GM12864 (cell line): ENCODE data around the gene C1orf50.

Source experiments
- DNase-seq: peaks from one replicate; pipeline ENCODE4 v3.0.0-alpha.2; 2011; ENCODE audit warnings: low read depth
- H3K4me3 ChIP-seq: 2 replicates; pipeline ENCODE4 v1.5.1; 2011; ENCODE audit warnings: mild to moderate bottlenecking, low read depth, low read length, control low read depth
- TF ChIP-seq, protein P1 (sequence below): IDR thresholded peaks from 2 replicates; pipeline ENCODE4 v1.5.1; 2011; ENCODE audit warnings: low read depth, mild to moderate bottlenecking, moderate library complexity, low read length, control low read depth, inconsistent platforms; ENCODE audit errors: missing control alignments

The C1orf50 gene

DNA sequence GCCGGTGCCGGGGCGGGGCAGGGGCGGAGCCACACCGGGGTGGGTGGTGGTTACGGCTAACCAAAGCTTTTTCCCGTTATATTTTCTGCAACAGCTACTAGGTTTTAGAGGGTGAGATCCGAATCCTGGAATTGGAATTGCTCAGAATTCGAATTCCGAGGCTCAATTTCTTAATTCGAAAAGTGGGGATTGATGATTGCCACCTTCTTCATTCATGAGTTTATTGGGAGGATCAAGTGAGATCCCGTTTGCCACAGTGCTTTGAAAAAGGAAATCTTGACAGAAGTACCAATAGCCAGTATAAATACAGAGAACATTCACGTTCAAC is 50.4 kb downstream of the C1orf50 start:
- DNase-seq = no peak
- peak overlapping the region; percentile 55 for H3K4me3 ChIP-seq
- TF ChIP-seq, protein P1, sequence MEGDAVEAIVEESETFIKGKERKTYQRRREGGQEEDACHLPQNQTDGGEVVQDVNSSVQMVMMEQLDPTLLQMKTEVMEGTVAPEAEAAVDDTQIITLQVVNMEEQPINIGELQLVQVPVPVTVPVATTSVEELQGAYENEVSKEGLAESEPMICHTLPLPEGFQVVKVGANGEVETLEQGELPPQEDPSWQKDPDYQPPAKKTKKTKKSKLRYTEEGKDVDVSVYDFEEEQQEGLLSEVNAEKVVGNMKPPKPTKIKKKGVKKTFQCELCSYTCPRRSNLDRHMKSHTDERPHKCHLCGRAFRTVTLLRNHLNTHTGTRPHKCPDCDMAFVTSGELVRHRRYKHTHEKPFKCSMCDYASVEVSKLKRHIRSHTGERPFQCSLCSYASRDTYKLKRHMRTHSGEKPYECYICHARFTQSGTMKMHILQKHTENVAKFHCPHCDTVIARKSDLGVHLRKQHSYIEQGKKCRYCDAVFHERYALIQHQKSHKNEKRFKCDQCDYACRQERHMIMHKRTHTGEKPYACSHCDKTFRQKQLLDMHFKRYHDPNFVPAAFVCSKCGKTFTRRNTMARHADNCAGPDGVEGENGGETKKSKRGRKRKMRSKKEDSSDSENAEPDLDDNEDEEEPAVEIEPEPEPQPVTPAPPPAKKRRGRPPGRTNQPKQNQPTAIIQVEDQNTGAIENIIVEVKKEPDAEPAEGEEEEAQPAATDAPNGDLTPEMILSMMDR = no peak

DNA sequence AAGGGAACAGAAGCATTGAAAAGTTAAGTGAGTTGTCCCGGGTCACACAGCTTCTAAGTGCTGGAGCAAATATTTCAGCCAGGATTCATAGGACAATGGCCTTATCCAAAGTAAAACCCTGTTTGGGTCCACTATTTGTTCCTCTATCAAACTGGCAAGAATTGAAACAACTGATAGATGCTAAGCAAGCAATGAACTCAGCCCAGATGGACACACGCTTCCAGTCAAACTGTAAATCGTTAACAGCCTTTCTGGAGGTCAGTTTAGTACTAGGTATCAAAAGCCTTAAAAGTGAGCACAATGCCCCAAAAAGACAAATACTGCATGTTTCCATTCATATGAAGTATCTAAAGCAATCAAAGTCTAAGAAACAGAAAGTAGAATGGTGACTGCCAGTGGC is 50.9 kb downstream of the C1orf50 start:
- no peak for DNase-seq
- H3K4me3 ChIP-seq = no peak overlapping the region
- TF ChIP-seq, protein P1 = no peak

DNA sequence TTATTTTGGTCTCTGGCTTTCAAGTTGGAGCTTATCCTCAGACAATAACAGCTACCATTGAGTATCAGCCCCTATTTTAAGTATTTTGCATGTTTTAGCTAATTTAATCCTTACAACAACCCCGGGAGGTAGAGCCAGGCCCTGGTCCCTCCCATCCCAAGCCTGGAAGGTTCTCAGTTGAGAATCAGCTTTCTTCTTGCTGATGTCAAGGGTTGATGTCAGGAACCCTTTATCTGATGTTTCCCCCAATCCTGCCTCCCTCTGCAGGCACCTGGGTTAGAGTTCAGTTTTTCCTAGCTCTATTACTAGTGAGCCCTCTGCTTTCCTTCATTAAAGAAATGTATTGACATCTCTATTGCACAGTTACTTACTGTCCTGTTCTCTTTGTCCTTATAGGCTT is 53.8 kb downstream of the C1orf50 start:
- no peak for DNase-seq
- TF ChIP-seq, protein P1 = no peak
- no peak overlapping the region for H3K4me3 ChIP-seq

DNA sequence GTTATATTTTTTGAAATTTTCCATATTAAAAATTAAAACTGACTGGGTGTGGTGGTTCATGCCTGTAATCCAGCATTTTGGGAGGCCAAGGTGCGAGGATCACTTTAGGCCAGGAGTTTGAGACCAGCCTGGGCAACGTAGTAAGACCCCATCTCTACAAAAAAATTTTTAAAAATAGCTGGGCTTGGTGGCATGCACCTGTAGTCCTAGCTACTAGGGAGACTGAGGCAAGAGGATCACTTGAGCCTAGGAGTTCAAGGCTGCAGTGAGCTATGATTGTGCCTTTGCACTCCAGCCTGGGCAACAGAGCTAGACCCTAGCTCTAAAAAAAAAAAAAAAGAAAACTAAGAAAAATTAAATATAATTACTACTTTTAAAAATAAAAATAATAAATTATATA is 54.6 kb downstream of the C1orf50 start:
- no peak for DNase-seq
- TF ChIP-seq, protein P1 = no peak

DNA sequence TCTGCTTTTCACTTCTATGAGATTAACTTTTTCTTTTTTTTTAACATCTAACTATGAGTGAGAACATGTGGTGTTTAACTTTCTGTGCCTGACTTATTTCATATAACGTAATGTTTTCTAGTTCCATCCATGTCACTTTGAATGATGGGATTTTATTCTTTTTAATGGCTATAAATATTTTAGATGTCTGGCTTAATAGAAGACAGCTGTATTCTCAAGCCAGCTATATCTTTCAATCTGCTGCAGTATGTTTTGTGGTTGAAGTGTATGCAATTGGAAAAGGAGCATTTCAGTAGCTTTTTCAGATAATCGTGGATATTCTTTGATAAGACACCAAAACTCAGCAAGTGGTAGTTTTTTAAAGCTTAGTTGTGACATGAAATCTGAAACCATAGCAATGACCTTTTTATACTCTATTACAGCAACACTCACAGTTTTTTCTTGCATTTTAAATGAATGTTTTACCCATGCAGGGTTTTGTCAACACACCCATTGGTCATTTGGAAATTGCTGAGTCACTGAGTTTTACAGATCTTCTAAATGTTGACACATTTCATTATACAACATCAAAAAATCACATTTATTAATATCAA is 55.8 kb downstream of the C1orf50 start:
- DNase-seq = no peak
- TF ChIP-seq, protein P1 = no peak
- no peak overlapping the region for H3K4me3 ChIP-seq

More for the DNA sequence above, 54.6 kb downstream of the C1orf50 start:
- H3K4me3 ChIP-seq = no peak overlapping the region

DNA sequence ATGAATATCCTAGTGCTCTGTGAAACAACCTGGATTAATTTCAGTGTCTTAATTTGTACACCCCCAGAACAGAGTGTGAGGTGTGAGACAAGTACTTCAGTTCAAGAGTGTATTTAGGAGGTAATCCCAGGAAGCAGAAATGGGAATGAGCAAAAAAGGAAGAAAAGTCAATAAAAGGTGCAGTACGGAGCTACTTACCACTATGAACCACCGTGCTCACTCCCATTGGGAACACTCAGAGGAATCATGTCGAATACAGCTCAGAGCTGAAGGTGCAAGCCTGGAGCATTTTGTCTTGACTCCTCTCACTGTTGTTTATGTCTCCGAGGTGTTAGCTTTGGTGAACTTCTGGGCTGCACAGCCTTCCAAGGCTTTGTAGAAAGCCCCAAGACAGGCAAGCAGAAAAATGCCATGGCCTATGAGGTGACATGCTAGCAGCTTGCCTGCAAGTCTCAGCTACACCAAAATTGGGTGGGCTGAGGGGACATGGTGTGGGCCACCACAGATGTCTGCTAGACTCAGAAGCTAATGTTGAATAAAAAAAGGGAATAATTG is 57.5 kb downstream of the C1orf50 start:
- no peak for DNase-seq
- H3K4me3 ChIP-seq = no peak overlapping the region
- TF ChIP-seq, protein P1 = no peak
